ENCODE data around the gene USP15.
A peak's percentile ranks its signal among the peaks of the same experiment; 100 is the strongest.

USP15 gene

GRCh38 chr12:62259993-62260732 is at the start of gene USP15:
TSS of gene USP15 (plus strand) at chr12:62260404. CDS start at chr12:62260415, 11 bp downstream.
- DNase-seq (ENCODE audit: low read depth in 2 of 2), result peak; percentile 92 to 93

GRCh38 chr12:62210422-62210821 is 49.8 kb upstream of the USP15 start:
- peak in 1 of 2 donors; percentile 21 for DNase-seq (ENCODE audit: low read depth in 2 of 2)

- DNase-seq (ENCODE audit: low read depth in 2 of 2), result no peak
Measured at GRCh38 chr12:62211510-62211909, 48.7 kb upstream of the USP15 start.

GRCh38 chr12:62214846-62215245 is 45.4 kb upstream of the USP15 start:
- no peak for DNase-seq (ENCODE audit: low read depth in 2 of 2)

- DNase-seq (ENCODE audit: low read depth in 2 of 2), result no peak
Measured at GRCh38 chr12:62215506-62215905, 44.7 kb upstream of the USP15 start.

- no peak for DNase-seq (ENCODE audit: low read depth in 2 of 2)
Measured at GRCh38 chr12:62217466-62218194, 42.6 kb upstream of the USP15 start.

- DNase-seq (ENCODE audit: low read depth in 2 of 2), result no peak
Measured at GRCh38 chr12:62221107-62221506, 39.1 kb upstream of the USP15 start.

GRCh38 chr12:62224601-62225000 is 35.6 kb upstream of the USP15 start:
- DNase-seq (ENCODE audit: low read depth in 2 of 2), result no peak

- no peak for DNase-seq (ENCODE audit: low read depth in 2 of 2)
Measured at GRCh38 chr12:62227091-62227490, 33.1 kb upstream of the USP15 start.

- no peak for DNase-seq (ENCODE audit: low read depth in 2 of 2)
Measured at GRCh38 chr12:62230652-62231051, 29.6 kb upstream of the USP15 start.

GRCh38 chr12:62232143-62232729 is 28.0 kb upstream of the USP15 start:
- no peak for DNase-seq (ENCODE audit: low read depth in 2 of 2)

- DNase-seq (ENCODE audit: low read depth in 2 of 2), result no peak
Measured at GRCh38 chr12:62233805-62234204, 26.4 kb upstream of the USP15 start.

- DNase-seq (ENCODE audit: low read depth in 2 of 2), result no peak
Measured at GRCh38 chr12:62239571-62239970, 20.6 kb upstream of the USP15 start.

- DNase-seq (ENCODE audit: low read depth in 2 of 2), result no peak
Measured at GRCh38 chr12:62247281-62248045, 12.7 kb upstream of the USP15 start.

- no peak for DNase-seq (ENCODE audit: low read depth in 2 of 2)
Measured at GRCh38 chr12:62248873-62249272, 11.3 kb upstream of the USP15 start.

- no peak for DNase-seq (ENCODE audit: low read depth in 2 of 2)
Measured at GRCh38 chr12:62249419-62249818, 10.8 kb upstream of the USP15 start.

- DNase-seq (ENCODE audit: low read depth in 2 of 2), result no peak
Measured at GRCh38 chr12:62250671-62251608, 9.3 kb upstream of the USP15 start.

GRCh38 chr12:62251609-62251958 is 8.6 kb upstream of the USP15 start:
- no peak for DNase-seq (ENCODE audit: low read depth in 2 of 2)

GRCh38 chr12:62252576-62252975 is 7.6 kb upstream of the USP15 start:
- no peak for DNase-seq (ENCODE audit: low read depth in 2 of 2)

GRCh38 chr12:62254967-62255366 is 5.2 kb upstream of the USP15 start:
- no peak for DNase-seq (ENCODE audit: low read depth in 2 of 2)

All from stimulated activated CD8-positive, alpha-beta memory T cell treated with anti-CD3 and anti-CD28 coated beads, Interleukin-2, amount 100 ng/mL, for 48 hours (primary cell).